Measurements from ENCODE around the gene TSPO2.

Gene TSPO2

GRCh38 chr6:41080621-41081020 lies 38.4 kb downstream of the TSPO2 start:
- no peak overlapping the region for H3K4me3 ChIP-seq (ENCODE audit: low read length)
- DNase-seq (ENCODE audit: low read depth), result no peak
- TF ChIP-seq CTCF (conservative IDR thresholded peaks at IDR 0.05; ENCODE audit: low read length), result no peak

- DNase-seq (ENCODE audit: low read depth), result no peak
- no peak overlapping the region for H3K4me3 ChIP-seq (ENCODE audit: low read length)
- TF ChIP-seq CTCF (conservative IDR thresholded peaks at IDR 0.05; ENCODE audit: low read length), result no peak
These were observed 40.8 kb downstream of the TSPO2 start for GRCh38 chr6:41083072-41083471.

- no peak for TF ChIP-seq CTCF (conservative IDR thresholded peaks at IDR 0.05; ENCODE audit: low read length)
- H3K4me3 ChIP-seq (ENCODE audit: low read length), result no peak overlapping the region
- DNase-seq (ENCODE audit: low read depth), result no peak
These were observed 42.9 kb downstream of the TSPO2 start for GRCh38 chr6:41085182-41085581.

GRCh38 chr6:41088451-41088850 lies 46.2 kb downstream of the TSPO2 start:
- no peak overlapping the region for H3K4me3 ChIP-seq (ENCODE audit: low read length)
- no peak for TF ChIP-seq CTCF (conservative IDR thresholded peaks at IDR 0.05; ENCODE audit: low read length)
- DNase-seq (ENCODE audit: low read depth), result peak; percentile 9

GRCh38 chr6:41090841-41091761 lies 48.8 kb downstream of the TSPO2 start:
- no peak for TF ChIP-seq CTCF (conservative IDR thresholded peaks at IDR 0.05; ENCODE audit: low read length)
- no peak for DNase-seq (ENCODE audit: low read depth)
- no peak overlapping the region for H3K4me3 ChIP-seq (ENCODE audit: low read length)

- no peak overlapping the region for H3K4me3 ChIP-seq (ENCODE audit: low read length)
- DNase-seq (ENCODE audit: low read depth), result peak; percentile 26
- peak; percentile 51 for TF ChIP-seq CTCF (conservative IDR thresholded peaks at IDR 0.05; ENCODE audit: low read length)
These were observed 50.3 kb downstream of the TSPO2 start for GRCh38 chr6:41092421-41093140.

All from AG10803 (cell line).